GM12873 (cell line): ENCODE data around the gene RUVBL2.

Experiments used
- CTCF ChIP-seq: IDR thresholded peaks from 2 replicates; pipeline ENCODE4 v1.5.1; 2012; ENCODE audit warnings: low read depth, mild to moderate bottlenecking, moderate library complexity, low read length, control low read depth; ENCODE audit not compliant: insufficient read depth; ENCODE audit errors: missing control alignments

RUVBL2 gene

GRCh38 chr19:48991873-48992580, 1.7 kb upstream of the RUVBL2 start:
- TF ChIP-seq CTCF, result no peak

GRCh38 chr19:48992581-48993174, 1.0 kb upstream of the RUVBL2 start:
- TF ChIP-seq CTCF, result no peak

GRCh38 chr19:48994035-48994386, 324 bp downstream of the RUVBL2 start:
- TF ChIP-seq CTCF, result no peak

- TF ChIP-seq CTCF, result peak; percentile 70
These were observed 4.3 kb downstream of the RUVBL2 start for GRCh38 chr19:48997972-48998371.

- peak; percentile 85 for TF ChIP-seq CTCF
These were observed 6.0 kb downstream of the RUVBL2 start for GRCh38 chr19:48999481-49000325.

- TF ChIP-seq CTCF, result no peak
These were observed 10.4 kb downstream of the RUVBL2 start for GRCh38 chr19:49004133-49004532.

- TF ChIP-seq CTCF, result no peak
These were observed 11.4 kb downstream of the RUVBL2 start for GRCh38 chr19:49004964-49005614.
